C4-2B (cell line): ENCODE results near the gene VARS1.

Experiments used
- CTCF ChIP-seq: fragments of 450-650 bp; conservative IDR thresholded peaks from 2 replicates; pipeline ENCODE4 v1.5.1; 2017; ENCODE audit warnings: mild to moderate bottlenecking
- ZFX ChIP-seq: fragments of 450-650 bp; IDR thresholded peaks from 2 replicates; pipeline ENCODE4 v1.6.1; 2017

- TF ChIP-seq CTCF (no peak), ZFX (no peak)
Observed at GRCh38 chr6:31830886-31831335, 35.4 kb upstream of the VARS1 start.
